GM21390 (cell line): ENCODE results near the gene APOBEC3F.

Experiments
- ATAC-seq: cut with Tn5 transposase; IDR thresholded peaks from one replicate; pipeline ENCODE4 v1.9.1; 2021; ENCODE audit not compliant: unreplicated experiment

Gene APOBEC3F

GRCh38 chr22:39090426-39091064, 49.9 kb downstream of the APOBEC3F start:
- ATAC-seq, result no peak

- no peak for ATAC-seq
Measured at GRCh38 chr22:39091126-39092081, 50.7 kb downstream of the APOBEC3F start.

- no peak for ATAC-seq
Measured at GRCh38 chr22:39092111-39092862, 51.6 kb downstream of the APOBEC3F start.

- ATAC-seq, result no peak
Measured at GRCh38 chr22:39094717-39095389, 54.2 kb downstream of the APOBEC3F start.

- no peak for ATAC-seq
Measured at GRCh38 chr22:39095971-39096370, 55.3 kb downstream of the APOBEC3F start.

DNA sequence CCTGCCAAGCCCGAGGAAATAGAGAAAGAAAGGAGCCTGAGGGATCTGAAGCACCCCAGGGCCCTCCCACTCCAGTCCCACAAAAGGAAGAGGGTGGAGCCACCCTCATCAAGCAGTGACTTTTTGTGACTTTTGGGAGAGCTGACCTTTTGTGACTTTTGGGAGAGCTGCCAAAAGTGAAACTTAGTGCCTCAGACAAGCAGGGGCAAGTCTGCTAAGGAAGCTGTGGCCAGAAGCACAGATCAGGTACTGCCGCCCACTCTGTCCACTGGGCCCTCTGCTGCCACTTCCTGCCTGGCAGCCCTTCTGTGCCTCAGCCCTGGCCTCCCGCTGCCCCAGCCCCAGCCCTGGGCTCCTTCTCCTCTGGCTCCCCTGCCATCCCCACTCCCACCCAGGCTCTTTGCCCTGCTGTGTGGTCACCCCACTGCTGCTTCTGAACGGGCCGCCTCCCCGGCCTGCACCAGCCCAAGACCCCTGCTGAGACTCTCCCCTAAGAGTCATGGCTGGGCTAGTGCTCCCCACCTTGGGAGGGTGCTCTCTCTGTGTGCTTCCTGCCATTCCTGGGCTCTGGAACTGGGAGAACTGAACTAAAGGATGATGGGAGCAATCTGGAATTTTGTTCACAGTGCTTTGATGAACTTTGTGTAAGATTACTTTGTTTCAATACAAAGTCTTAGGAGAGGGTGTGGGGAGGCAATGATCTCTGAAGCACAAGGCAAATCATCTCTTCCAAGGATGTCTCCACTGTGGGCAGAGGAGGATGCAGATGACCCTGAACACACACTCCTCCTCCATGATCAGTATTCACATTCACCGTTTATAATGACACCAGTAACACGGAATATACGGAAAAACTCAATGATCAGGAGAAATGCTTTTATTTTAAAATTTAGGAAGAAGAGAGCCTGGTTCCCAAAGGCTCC, 56.7 kb downstream of the APOBEC3F start, which contains the start of gene APOBEC3H:
APOBEC3H (plus strand) TSS at position 147 of the 923 bp plus-strand sequence. CDS start 3,035 bp downstream, outside the sequence.
- no peak for ATAC-seq

GRCh38 chr22:39098026-39098425, 57.4 kb downstream of the APOBEC3F start:
- ATAC-seq, result no peak

GRCh38 chr22:39098576-39098975, 57.9 kb downstream of the APOBEC3F start:
- no peak for ATAC-seq

DNA sequence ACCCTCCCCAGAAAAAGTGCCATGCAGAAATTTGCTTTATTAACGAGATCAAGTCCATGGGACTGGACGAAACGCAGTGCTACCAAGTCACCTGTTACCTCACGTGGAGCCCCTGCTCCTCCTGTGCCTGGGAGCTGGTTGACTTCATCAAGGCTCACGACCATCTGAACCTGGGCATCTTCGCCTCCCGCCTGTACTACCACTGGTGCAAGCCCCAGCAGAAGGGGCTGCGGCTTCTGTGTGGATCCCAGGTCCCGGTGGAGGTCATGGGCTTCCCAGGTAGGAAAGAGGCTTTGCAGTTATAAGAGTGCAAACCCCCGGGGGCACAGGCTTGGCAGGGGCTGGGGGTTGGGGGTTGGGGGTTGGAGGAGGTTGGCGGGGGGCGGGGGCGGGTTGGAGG, 60.6 kb downstream of the APOBEC3F start:
- ATAC-seq, result no peak

GRCh38 chr22:39103431-39103830, 62.8 kb downstream of the APOBEC3F start:
- no peak for ATAC-seq
